Progenitor cell of endocrine pancreas (in vitro differentiated cells): ENCODE results near the gene FNDC4. TPM values are rescaled to one million over a fixed set of nuclear protein-coding genes. Genes with fewer than 3 reads are reported as not detected.

Experiments
- DNase-seq: peaks from one replicate; pipeline ENCODE4 v3.0.0; 2021; ENCODE audit warnings: low spot score; ENCODE audit not compliant: unreplicated experiment
- H3K27ac Mint-ChIP-seq: 2 replicates; pipeline ENCODE4 v1.8.0; 2021; ENCODE audit warnings: mild to moderate bottlenecking, moderate library complexity, mixed read lengths
- H3K27me3 Mint-ChIP-seq: 2 replicates; pipeline ENCODE4 v1.8.0; 2021; ENCODE audit warnings: mixed read lengths
- H3K36me3 Mint-ChIP-seq: 2 replicates; pipeline ENCODE4 v1.8.0; 2022; ENCODE audit warnings: mixed read lengths; ENCODE audit not compliant: insufficient read depth
- H3K4me1 Mint-ChIP-seq: 2 replicates; pipeline ENCODE4 v1.8.0; 2021; ENCODE audit warnings: low read depth, mixed read lengths
- H3K4me3 Mint-ChIP-seq: 2 replicates; pipeline ENCODE4 v1.8.0; 2021; ENCODE audit warnings: low read depth, mild to moderate bottlenecking, moderate library complexity, mixed read lengths
- H3K9me3 Mint-ChIP-seq: 2 replicates; pipeline ENCODE4 v1.8.0; 2021; ENCODE audit warnings: low read depth, mixed read lengths
- CTCF ChIP-seq: fragments of 200-600 bp; sonication (generic); IDR thresholded peaks from one replicate; pipeline ENCODE4 v1.5.0; 2021; ENCODE audit warnings: antibody characterized with exemption, mild to moderate bottlenecking; ENCODE audit not compliant: unreplicated experiment
- total RNA-seq: library from RNA; stranded (reverse); gene quantifications from 2 replicates; pipeline ENCODE4 v1.2.1, GENCODE V29; 2021

Gene FNDC4
- total RNA-seq, 1 donor from 2014 or later, result 10.2 TPM

DNA sequence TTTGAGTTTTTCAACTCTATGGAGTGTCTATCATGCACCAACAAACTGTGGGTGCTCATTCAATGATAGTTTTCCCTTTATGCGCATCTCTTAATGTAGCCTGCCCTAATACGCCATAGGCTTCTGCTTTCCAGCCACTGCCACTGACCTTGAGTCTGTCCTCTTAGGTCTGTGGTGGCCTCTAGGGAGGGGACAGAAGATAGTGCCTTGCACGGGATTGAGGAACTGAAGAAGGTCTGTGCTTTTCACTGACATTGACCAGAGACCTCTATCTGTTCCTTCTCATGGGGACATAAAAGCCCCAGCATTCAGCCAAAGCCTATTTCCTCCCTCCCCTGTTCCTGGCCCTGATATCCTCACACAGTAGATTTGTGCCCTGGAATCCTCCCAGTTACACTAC lies 4.0 kb upstream of the FNDC4 start:
- no peak for TF ChIP-seq CTCF
- H3K27ac Mint-ChIP-seq, result no peak overlapping the region
- H3K27me3 Mint-ChIP-seq, result peaks cover 20% of the 10 kb centered on the region
- no peaks in the 10 kb centered on the region for H3K36me3 Mint-ChIP-seq
- H3K4me3 Mint-ChIP-seq, result no peak overlapping the region
- H3K9me3 Mint-ChIP-seq, result no peaks in the 10 kb centered on the region
- peaks cover 25% of the 10 kb centered on the region for H3K4me1 Mint-ChIP-seq
- DNase-seq, result no peak

GRCh38 chr2:27497288-27497627 lies 2.3 kb upstream of the FNDC4 start:
- peaks cover 17% of the 10 kb centered on the region for H3K27me3 Mint-ChIP-seq
- no peak for DNase-seq
- no peaks in the 10 kb centered on the region for H3K9me3 Mint-ChIP-seq
- no peak for TF ChIP-seq CTCF
- H3K36me3 Mint-ChIP-seq, result peaks cover 3% of the 10 kb centered on the region
- H3K4me1 Mint-ChIP-seq, result peaks cover 25% of the 10 kb centered on the region
- H3K27ac Mint-ChIP-seq, result peak overlapping the region; percentile 20
- peak overlapping the region; percentile 14 for H3K4me3 Mint-ChIP-seq

DNA sequence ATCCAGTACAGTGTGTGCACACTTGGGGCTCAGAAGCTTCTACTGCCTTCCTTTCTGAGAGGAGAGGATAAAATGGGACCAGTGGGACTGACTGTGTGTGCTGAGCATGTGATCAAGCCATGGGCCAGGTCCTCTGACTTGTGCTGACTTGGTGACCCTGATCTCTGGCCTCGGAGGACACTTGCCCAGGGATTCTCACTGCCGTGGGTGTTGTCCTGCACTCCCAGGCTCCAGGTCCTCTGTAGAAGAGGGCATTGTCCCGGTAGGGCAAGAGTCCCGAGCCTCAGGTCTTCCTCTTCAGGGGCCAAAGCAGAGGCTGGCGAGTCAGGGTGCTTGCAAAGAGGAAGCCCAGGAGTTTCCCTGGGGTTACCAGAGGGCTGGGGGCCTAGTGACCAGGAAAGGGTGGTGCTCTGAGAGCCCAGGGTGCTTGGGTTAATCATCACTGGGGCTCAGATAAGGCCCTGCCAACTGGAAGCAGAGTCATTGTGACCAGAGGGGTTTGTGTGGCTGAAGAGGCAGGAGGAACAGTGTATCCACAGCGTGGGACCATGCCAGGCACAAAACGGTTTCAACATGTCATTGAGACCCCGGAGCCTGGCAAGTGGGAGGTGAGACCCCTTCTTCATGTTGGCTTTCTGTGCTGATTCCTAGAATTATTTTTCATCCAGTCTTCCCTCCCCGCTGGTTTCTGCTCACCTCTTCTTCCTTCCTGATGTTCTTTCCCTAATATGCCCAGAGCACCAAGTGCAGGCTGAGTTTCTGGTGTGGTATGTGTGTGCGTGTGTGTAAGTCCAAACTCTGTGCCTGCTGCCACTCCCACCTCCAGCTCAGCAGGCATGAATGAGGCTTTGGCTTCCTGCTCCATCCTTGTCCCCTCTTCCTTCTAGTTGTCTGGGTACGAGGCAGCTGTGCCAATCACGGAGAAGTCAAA lies 1.6 kb upstream of the FNDC4 start, which contains the start of gene GCKR:
TSS of gene GCKR (plus strand) at position 483 of the 931 bp plus-strand sequence. CDS start at position 549, 66 bp downstream.
- no peak for DNase-seq
- TF ChIP-seq CTCF, result no peak
- Mint-ChIP-seq H3K36me3 (peaks cover 3% of the 10 kb centered on the region), H3K27me3 (peaks cover 17% of the 10 kb centered on the region), H3K9me3 (no peaks in the 10 kb centered on the region), H3K27ac (peak within 1 kb of the TSS; percentile 20), H3K4me3 (peak within 1 kb of the TSS; percentile 90), H3K4me1 (peaks cover 25% of the 10 kb centered on the region)

DNA sequence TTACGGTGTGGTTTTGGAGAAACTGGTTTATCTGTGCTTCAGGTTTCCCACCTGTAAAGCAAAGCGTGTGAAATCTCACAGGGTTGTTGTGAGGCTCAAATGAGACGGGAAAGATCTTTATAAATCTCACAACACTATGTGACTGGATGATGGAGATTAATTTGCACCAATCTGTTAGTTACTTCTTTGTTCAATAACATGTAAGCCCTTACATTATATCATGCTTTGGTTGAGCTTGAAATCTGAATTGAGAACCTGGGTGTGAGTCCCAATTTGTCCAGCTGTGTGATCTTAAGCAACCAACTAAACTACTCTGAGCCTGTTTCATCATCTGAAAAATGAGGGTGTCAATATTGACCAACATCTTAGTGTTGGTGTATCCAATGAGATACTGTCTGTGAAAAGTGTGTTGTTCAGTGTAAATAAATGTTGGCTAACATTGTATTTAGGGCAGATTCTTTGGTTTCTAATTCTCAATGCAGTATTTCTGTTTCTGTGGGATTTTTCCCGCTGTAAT lies 898 bp upstream of the FNDC4 start:
- DNase-seq, result no peak
- peak overlapping the region; percentile 90 for H3K4me3 Mint-ChIP-seq
- no peak for TF ChIP-seq CTCF
- H3K27me3 Mint-ChIP-seq, result peaks cover 17% of the 10 kb centered on the region
- peaks cover 3% of the 10 kb centered on the region for H3K36me3 Mint-ChIP-seq
- peaks cover 25% of the 10 kb centered on the region for H3K4me1 Mint-ChIP-seq
- no peak overlapping the region for H3K27ac Mint-ChIP-seq
- no peaks in the 10 kb centered on the region for H3K9me3 Mint-ChIP-seq

- DNase-seq, result no peak
- H3K9me3 Mint-ChIP-seq, result no peaks in the 10 kb centered on the region
- H3K27me3 Mint-ChIP-seq, result peaks cover 17% of the 10 kb centered on the region
- H3K36me3 Mint-ChIP-seq, result peaks cover 3% of the 10 kb centered on the region
- H3K4me1 Mint-ChIP-seq, result peaks cover 31% of the 10 kb centered on the region
- no peak for TF ChIP-seq CTCF
- peak overlapping the region; percentile 22 for H3K27ac Mint-ChIP-seq
- peak overlapping the region; percentile 75 for H3K4me3 Mint-ChIP-seq
Observed at GRCh38 chr2:27494284-27494943, 586 bp downstream of the FNDC4 start.
